HEK293T (cell line): ENCODE results near the gene CTNNA3.

Experiments
- BHLHE40 ChIP-seq: fragments of 450-650 bp; IDR thresholded peaks from 2 replicates; pipeline ENCODE4 v1.6.1; 2016; ENCODE audit warnings: mild to moderate bottlenecking, moderate library complexity, borderline replicate concordance
- CTBP1 ChIP-seq: fragments of 450-650 bp; IDR thresholded peaks from 2 replicates; pipeline ENCODE4 v1.6.1; 2016; ENCODE audit warnings: borderline replicate concordance
- ELF4 ChIP-seq: fragments of 450-650 bp; IDR thresholded peaks from 2 replicates; pipeline ENCODE4 v1.6.1; 2017; ENCODE audit warnings: antibody characterized with exemption
- FOXA1 ChIP-seq: fragments of 450-650 bp; IDR thresholded peaks from 2 replicates; pipeline ENCODE4 v1.6.1; 2016; ENCODE audit warnings: mild to moderate bottlenecking
- HDGF ChIP-seq: fragments of 450-650 bp; IDR thresholded peaks from 2 replicates; pipeline ENCODE4 v1.6.1; 2017; ENCODE audit warnings: antibody characterized with exemption, borderline replicate concordance
- SP1 ChIP-seq: fragments of 450-650 bp; IDR thresholded peaks from 2 replicates; pipeline ENCODE4 v1.6.1; 2017
- TARDBP ChIP-seq: fragments of 450-650 bp; IDR thresholded peaks from 2 replicates; pipeline ENCODE4 v1.6.1; 2016
- ZNF384 ChIP-seq: fragments of 450-650 bp; IDR thresholded peaks from 2 replicates; pipeline ENCODE4 v1.6.1; 2016

- no peak for TF ChIP-seq TARDBP
- no peak for TF ChIP-seq FOXA1
- TF ChIP-seq SP1: no peak
- no peak for TF ChIP-seq HDGF
- no peak for TF ChIP-seq ELF4
- no peak for TF ChIP-seq BHLHE40
- TF ChIP-seq ZNF384: no peak
- TF ChIP-seq CTBP1: no peak
These were observed 77.9 kb downstream of the CTNNA3 start for GRCh38 chr10:67618116-67618515.
